HG03135 (cell line): ENCODE data around the gene SNN.

Experiments used
- ATAC-seq: cut with Tn5 transposase; IDR thresholded peaks from one replicate; pipeline ENCODE4 v1.9.1; 2021; ENCODE audit warnings: mild to moderate bottlenecking, moderate library complexity; ENCODE audit not compliant: unreplicated experiment

The SNN gene

DNA sequence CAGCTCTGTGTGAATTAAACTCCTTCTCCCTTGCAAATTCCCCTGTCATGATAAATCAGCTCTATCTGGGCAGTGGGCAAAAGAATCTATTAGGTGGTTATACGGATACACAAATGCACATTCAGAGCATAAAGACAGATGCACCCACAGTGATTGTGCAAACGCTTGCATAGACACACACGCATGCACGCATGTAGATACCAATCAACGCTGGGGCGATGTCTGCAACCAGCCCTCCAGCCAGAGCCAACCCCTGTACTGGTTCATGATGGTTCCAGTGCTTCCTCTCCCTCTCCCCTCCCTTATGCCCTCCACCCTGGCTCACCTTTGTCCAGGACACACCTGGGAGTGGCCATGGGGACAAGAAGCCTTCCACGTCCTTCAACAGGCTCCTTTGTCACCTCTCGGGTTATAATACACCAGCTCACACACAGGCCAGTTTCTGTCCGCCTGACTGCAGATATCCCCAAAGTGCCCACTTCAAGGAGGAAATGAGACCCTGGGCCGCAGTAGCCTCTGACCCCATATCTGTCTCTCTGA lies 33.1 kb upstream of the SNN start:
- ATAC-seq = no peak

DNA sequence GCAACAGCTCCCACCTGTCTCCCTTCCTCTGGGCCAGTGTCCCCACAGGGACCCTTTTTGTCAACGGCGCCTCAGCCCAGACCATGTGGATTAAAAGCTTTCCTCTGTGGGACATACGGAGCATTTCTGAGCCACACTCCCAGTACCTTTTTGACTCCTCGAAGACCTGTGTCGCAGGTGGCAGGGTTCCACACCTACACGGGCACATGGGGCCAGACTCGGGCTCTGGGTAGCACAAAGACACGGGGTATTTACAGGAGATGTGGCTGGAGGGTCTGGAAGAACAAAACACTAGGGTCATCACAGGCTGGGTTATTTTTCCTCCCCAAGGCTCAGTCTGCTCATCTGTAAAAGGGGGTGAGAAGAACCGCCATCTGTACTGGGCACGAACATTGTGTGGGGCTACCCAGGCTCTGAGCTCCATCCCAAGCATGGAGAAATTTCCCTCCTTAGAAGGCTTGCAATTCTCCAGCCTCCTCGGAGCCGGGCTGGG lies 32.5 kb upstream of the SNN start:
- no peak for ATAC-seq

DNA sequence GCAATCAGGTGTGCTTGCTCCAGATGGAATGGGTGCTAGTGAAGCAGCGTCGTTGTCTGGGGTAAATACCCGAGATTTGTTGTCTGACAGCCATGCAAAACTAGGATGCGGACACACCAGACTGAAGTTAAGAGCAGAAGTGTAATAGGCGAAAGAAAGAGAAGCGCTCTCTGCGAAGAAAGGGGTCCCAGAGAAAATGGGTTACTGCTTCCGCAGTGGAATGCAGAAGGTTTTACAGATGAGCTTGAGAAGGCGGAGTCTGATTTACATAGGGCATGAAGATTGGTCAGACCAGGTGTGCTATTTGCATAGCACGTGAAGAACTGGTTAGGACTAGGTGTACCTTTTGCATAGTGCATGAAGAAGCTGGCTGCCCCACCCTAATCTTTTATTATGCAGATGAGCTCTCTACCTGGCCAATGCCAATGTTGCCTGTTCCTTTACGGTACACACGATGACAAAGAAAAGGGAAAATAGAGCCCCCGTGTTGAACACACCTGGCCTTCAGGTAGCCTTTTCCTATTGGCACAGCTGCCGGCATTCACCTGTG lies 32.0 kb upstream of the SNN start:
- no peak for ATAC-seq

DNA sequence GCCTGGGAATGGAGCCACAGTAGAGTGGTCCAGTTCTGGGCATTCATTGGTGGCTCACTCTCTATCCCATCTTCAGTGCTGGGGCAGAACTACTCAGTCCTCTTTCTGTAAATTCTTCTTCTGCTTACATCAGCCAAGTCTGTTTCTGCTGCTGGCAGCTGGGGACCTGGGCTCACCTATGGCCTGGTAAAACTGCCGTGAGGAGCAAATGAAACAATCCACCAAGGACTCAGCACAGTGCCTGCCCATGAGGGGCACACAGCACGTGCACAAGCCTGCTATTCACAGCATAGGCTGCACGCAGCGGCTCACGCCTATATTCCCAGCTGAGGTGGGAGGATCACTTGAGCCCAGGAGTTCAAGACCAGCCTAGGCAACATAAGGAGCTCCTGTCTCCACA lies 30.9 kb upstream of the SNN start:
- no peak for ATAC-seq

DNA sequence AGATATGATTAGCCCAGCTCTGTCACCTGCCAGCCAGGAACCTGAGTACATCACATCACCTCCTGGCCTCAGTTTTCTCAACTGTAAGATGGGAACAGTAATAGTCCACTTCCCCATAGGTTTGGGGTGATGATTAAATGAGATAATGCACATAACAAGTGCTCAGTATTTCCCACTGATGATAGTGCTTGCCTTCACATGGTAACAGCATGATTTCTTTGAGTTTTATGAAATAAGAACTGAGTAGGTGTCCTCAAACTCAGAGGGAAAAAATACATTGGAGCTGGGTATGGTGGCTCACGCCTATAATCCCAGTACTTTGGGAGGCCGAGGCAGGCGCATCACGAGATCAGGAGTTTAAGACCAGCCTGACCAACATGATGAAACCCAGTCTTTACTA lies 30.1 kb upstream of the SNN start:
- ATAC-seq = no peak

DNA sequence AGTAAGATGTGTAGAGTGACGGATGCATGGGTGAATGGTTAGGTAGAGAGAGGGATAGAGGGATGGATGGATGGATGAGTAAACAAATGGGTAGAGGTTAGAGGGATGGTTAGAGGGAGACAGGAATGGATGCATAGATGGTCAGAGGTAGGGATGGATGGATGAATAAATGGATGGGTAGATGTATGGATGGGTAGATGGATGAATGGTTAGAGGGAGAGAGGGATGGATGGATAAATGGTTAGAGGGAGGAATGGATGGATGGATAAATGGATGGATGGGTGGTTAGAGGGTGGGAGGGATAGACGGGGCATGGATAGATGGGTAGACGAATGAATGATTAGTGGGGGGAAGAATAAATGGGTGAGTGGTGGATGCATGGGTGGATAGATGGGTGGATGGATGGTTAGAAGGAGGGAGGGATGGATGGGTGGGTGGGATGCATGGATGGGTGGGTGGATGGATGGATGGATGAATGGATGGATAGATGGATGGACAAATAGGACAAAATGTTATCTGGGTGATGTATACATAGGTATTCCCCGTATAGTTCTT lies 29.2 kb upstream of the SNN start:
- no peak for ATAC-seq

DNA sequence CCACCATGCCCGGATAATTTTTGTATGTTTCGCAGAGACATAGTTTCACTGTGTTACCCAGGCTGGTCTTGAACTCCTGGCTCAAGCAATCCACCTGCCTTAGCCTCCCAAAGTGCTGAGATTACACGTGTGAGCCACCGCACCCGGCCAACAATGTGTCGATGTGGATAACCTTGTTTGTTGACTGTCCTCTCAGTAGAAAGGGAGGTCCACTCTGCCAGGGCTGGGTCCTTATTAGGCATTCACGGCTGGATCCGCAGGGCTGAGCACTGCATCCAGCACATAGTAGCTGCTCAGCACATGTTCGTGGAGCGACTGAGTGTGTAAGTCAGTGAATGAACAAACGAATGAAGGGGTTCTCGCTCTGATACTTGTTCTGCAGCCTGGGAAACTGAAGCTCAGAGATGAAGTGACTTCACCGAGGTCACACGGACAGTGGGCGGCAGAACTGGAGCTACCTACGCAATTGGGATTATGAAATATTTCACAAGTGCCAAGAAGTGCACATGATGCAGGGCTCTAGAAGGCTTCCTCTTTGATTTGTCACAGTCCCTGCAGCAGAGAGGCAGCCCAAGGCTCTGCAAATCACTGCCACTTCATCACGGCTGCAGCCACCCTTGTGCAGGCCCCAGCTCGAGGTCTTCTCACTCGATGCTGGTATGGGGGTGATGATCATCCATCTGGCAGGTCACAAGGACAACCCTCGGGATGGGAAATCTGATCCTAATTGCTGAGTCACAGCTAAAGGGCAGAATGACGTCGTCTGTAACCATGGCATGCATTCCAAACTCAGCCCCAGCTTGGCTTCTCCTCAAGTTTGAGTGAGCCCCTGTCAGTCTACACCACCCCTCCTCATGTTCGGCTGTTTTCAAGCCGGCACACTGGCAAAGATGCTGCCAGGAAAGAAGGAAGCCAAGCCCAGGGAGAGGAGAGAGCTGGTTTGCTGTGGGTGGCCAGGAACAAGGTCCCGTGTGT lies 28.0 kb upstream of the SNN start:
- ATAC-seq = no peak

DNA sequence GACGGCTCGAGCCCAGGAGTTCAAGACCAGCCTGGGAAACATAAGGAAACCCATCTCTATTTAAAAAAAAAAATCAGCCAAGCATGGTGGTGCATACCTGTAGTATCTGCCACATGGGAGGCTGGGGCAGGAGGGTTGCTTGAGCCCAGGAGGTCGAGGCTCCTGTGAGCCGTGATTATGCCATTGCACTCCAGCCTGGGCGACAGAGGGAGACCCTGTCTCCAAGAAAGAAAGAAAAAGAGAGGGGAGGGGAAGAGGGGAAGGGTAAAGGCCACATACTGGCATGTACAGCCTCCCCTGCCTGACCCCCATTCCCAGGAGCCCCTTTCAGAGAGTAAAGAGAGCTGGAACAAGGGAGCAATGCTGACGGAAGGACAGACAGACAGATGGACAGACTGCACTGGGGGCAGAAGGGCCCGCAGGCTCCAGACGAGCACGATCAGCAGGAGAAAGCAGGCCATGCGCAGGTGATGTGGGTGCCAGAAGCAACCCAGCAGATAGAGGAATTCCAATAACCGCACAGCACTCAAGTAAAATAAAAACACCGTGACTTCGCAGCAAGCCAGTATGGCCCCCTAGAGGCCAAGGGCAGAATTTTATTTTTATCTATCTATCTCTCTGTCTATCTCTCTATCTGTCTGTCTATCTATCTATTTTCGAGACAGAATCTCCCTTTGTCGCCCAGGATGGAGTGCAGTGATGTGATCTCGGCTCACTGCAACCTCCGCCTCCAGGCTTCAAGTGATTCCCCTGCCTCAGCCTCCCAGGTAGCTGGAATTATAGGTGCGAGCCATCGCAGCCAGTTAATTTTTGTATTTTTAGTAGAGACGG lies 27.1 kb upstream of the SNN start:
- no peak for ATAC-seq

DNA sequence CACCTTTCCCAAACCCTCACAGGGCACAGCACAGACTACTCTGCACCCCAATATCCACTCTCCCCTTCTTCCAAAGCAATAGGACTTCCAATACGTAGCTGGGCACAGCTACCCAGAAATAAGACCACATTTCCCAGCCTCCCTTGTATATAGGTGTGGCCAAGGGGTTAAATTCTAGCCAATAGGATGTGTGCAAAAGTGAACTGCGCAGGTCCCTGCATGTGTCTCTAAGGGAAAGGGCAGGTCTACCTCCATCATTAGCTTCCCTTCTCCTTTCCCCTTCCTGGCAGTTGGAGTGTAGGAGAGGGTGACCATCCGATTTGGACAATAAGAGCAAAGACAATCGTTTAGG lies 25.5 kb upstream of the SNN start:
- ATAC-seq = no peak

DNA sequence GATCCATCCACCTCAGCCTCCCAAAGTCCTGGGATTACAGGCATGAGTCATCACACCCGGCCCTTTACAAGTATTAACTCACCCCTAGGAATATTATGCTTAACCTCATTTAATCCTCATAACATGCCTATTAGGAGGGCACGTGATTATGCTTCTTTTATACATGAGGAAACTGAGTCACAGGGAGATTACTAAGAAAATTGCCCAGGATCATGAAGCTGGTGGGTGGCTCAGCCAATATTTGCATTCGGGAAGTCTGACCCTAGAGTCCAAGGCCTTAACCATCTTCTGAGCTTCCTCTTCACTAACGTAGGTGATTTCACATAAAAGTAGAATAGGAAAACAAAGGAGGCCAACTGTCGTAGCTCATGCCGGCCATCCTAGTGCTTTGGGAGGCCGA lies 19.0 kb upstream of the SNN start:
- no peak for ATAC-seq

DNA sequence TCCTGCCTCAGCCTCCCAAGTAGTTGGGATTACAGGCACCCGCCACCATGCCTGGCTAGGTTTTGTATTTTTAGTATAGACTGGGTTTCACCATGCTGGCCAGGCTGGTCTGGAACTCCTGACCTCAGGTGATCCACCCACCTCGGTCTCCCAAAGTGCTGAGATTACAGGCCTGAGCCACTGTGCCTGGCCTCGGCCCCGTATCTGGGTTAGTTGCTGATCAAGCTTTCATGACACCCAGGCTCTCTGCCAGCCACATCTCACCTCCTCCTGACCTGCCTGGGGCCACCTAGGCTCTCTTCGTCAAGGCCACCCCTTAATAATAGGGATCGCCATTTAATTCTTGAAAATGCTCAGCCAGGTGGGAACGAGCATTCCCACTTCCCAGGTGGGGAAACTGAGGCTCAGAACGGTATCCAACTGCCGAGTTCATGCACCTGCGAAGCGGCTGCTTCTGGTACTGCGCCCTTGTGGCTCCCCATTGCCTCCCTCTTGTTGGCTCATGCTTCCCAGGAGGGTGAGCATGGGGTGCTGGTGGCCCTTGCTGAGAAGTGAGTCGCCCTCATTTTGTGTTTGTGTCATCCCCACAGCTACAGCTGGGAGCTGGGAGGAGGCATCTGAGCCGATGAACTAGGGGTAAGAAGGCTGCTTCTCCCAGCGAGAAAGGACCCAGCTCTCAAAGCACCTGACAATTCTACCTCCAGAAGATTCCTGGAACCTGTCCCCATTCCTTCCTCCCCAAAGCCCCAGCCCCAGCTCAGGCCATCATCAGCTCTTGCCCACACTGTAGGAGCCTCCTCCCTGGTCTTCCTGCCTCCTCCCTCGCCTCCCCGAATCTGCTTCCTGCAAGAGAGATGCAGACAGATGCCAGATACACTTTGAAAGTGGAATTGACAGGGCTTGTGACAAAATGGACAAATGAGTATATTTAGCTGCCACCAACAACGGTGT lies 17.3 kb upstream of the SNN start:
- ATAC-seq = no peak

DNA sequence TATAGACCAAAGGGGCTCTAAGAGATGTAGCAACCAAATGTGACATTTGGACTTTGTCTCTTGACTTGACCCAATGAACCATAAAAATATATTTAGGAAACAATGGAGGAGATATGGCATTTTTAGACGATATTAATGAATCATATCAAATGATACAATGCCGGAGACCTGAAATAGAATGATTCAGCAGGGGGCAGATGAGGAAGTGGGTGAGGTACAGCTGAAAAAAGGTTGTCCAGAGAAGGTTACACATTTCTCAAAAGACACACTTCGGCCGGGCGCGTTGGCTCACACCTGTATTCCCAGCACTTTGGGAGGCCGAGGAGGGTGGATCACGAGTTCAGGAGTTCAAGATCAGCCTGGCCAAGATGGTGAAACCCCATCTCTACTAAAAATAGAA lies 16.5 kb upstream of the SNN start:
- no peak for ATAC-seq

DNA sequence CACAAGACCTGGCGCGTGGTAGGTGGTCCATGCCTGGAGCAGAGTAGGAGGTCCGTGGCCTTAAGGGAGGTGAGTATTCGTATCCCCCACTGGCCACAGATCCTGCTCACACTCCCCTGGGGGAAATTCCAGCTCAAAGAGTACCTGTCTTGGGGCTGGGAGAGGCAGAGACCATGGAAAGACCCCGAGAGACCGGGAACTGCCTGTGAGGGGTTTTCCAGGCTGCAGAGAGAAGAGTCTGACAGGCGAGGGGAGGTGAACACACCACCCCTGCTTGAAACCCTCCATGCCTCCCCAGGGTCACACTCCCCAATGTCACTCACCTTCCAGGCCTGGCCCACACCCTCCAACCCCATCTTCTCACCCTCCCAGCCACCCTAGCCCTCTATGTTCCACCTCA lies 12.6 kb upstream of the SNN start:
- no peak for ATAC-seq

DNA sequence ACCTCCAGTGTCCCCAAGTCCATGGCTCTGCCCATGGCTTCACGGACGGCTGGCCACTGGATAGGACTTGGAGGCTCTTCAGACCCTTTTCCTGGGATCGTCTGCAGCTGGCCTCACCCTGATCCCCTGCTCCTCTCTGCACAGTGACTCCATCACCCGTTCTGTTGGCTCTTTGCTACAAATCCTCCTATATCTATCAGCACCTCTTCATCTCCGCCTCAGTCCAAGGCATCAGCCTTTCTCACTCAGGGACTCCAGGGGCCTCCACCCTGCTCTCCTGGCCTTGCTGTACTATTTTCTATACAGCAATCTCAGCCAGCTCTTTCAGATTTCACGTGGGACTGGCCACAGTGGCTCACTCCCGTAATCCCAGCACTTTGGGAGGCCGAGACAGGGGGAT lies 10.7 kb upstream of the SNN start:
- ATAC-seq = no peak

DNA sequence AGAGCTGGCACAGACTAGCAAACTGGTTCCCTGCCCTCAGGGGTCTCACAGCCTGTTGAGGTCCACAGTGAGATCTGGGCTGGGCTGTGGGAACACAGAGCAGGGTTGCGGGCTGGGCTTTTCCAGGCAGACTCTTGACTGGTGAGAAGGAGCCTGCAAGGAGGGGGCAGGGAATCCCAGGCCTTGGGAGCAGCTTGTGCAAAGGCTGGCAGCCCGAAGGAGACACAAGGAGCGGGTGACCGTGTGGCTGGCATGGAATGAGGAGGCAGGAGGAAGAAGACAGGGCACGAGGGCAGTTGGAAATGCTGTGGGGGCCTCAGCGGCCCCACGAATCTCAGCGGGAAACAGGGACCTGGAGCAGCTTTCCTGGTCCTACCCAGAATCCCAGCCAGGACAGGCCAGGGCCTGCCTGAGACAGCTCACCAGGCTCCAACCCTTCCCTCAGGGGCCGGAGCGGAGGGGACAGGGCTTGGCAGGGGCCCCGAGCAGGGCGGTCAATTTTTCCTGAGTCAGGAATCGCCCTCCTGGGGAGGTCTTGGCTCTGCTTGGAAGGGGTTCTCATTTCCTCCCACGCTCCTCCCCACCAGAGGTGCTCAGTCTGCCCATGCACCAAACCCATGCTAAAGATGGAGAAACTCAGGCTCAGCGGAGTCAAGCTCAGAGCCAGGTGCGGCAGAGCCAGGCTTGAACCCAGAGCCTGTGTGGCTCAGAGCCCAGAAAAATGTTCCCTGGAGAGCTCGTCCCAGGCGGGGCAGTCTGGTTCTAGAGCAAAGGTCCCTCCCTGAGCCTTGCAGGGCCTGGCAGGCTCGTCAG lies 9.2 kb upstream of the SNN start:
- no peak for ATAC-seq

DNA sequence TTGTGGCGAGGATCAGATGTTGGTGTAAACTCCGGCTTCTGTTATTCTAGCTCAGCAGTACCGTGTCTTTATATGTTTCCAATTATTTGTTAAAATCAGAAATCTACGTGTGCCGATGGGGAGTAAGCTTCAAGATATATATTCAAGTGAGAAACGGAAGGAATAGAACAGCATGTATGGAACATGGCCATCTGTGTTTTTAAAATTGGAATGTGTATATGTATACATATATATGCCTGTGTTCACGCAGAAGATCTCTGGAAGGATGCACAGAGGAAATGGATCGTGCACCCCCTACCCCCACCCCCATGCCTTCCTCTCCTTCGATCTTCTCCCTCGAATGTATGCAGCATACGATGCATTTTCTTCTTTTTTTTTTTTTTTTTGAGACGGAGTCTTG lies 7.7 kb upstream of the SNN start:
- ATAC-seq = no peak

DNA sequence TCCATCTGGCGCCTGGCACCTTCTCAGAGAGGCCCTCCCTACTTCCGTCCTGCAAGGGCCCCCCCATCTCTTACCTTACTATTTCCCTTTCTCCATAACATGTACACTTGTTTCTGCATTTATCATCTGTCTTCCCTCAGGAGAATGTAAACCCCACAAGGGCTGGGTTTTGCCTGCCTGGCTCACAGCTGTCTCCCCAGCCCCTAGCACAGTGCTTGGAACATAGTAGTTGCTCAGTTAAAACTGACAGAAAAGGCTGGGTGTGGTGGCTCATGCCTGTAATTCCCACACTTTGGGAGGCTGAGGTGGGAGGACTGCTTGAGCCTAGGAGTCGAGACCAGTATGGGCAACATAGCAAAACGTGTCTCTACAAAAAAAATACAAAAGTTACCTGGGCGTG lies 5.7 kb upstream of the SNN start:
- ATAC-seq = no peak

DNA sequence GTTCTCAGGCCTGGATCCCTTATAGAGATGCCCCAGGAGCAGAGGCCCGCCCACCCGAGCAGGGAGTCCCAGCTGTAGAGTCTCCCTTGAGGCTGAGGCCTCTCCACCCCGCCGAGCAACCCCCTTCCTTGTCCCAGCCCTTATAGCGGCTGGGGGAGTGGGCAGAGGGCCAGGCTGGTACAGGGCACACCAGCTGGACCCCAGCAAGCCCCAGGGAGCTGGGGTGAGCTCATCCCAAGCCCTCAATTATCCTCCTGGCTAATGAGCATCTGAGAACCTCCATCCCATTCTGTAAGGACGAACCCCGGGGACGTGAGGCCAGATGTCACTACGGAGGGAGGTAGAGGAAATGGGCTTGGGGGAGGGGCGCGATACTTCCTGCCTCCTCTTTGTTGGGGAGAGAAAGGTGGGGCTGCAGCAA lies 3.2 kb upstream of the SNN start:
- ATAC-seq = no peak
